ENCODE data around the gene ADORA2A.

GRCh38 chr22:24471570-24471969 lies 44.2 kb downstream of the ADORA2A start:
- TF ChIP-seq POLR2A (IDR thresholded peaks at IDR 0.05) (no peak), POLR2AphosphoS5 (IDR thresholded peaks at IDR 0.05) (no peak), CTCF (IDR thresholded peaks at IDR 0.05) (no peak)

All from upper lobe of left lung (tissue), 4 donors.